Activated naive CD4-positive, alpha-beta T cell (primary cell): ENCODE measurements around the gene FAM50B.
A peak's percentile ranks its signal among the peaks of the same experiment; 100 is the strongest.
"Not testable (repeated sequence)": the region's sequence is repeated elsewhere in the genome, so short reads cannot be mapped to it uniquely, and the experiment has no call there.

Source experiments
- DNase-seq, 4 experiments: peaks; one replicate each; lab custom pipeline; 2025; lab: John Stamatoyannopoulos, UW

Gene FAM50B

GRCh38 chr6:3847521-3847920, 1.7 kb upstream of the FAM50B start:
- DNase-seq = no peak

GRCh38 chr6:3848380-3848779, 793 bp upstream of the FAM50B start:
- DNase-seq = no peak

DNA sequence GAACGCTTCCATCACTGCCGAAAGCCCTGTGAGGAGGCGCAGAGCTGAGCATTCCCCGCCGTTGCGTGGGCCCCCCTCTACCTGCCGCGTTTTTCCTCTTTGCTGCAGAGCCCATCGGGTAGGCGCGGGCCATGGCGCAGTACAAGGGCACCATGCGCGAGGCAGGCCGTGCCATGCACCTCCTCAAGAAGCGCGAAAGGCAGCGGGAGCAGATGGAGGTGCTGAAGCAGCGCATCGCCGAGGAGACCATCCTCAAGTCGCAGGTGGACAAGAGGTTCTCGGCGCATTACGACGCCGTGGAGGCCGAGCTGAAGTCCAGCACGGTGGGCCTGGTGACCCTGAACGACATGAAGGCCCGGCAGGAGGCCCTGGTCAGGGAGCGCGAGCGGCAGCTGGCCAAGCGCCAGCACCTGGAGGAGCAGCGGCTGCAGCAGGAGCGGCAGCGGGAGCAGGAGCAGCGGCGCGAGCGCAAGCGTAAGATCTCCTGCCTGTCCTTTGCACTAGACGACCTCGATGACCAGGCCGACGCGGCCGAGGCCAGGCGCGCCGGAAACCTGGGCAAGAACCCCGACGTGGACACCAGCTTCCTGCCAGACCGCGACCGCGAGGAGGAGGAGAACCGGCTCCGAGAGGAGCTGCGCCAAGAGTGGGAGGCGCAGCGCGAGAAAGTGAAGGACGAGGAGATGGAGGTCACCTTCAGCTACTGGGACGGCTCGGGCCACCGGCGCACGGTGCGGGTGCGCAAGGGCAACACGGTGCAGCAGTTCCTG, 693 bp downstream of the FAM50B start:
- peak in 1 of 4 experiments; percentile 18 for DNase-seq

DNA sequence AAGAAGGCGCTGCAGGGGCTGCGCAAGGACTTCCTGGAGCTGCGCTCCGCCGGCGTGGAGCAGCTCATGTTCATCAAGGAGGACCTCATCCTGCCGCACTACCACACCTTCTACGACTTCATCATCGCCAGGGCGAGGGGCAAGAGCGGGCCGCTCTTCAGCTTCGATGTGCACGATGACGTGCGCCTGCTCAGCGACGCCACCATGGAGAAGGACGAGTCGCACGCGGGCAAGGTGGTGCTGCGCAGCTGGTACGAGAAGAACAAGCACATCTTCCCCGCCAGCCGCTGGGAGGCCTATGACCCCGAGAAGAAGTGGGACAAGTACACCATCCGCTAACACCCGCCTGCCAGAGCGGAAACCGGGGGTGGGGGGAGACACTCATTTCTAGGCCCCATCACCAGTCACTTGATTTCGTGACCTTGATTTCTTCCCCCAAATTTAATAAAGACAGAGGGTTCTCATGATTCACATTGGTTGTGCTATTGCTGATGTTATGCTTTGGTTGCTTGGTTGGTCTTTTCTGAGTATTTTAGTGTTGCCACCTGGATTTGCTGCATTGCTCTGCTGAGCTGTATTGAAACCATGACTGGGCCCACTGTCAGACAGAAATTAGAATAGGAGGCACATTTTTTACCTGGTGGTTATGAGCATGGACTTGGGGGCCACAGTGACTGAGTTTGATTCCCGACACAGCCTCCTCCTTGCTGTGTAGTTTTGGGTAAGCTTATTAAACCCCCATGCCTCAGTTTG, 1.5 kb downstream of the FAM50B start:
- DNase-seq = no peak

GRCh38 chr6:3851839-3852238, 2.7 kb downstream of the FAM50B start:
- no peak for DNase-seq

DNA sequence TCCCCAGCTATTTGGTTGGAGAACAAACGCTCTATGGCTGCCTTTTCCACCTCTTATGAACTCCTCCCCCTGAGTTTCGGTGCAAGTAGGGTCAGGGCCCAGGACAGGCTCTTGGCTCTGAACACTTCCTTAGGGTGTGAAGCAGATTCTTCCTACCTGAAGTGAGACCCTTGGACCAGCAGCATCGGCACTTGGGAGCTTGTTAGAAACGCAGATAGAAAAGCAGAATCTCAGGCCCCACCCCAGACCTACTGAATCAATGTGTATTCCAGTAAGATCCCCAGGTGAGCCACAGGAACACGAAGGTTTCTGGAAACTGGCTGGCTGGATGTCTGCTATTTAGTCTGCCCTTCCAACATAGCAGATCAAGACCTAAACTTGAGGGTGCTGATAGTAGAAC, 3.2 kb downstream of the FAM50B start:
- DNase-seq = no peak

DNA sequence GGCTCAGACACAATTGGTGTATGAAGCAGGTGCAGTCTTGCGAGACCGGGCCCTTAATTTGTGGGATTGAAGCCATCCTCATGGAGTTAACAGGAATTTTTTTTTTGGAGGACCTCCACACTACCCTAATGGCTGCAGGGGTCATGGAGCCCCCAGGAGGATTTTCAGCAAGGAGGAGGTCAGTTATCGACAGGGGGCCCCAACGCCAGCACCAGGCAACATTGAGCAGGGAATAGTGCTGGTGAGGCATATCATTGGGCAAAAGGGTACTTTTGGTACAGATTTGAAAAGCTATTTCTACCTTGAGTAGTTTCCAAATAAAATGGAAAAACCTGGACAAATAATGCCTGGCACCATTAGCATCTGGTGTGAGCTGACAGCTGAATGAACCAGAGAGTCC, 6.7 kb downstream of the FAM50B start:
- DNase-seq = no peak

- no peak for DNase-seq
Measured at GRCh38 chr6:3856576-3856975, 7.4 kb downstream of the FAM50B start.

DNA sequence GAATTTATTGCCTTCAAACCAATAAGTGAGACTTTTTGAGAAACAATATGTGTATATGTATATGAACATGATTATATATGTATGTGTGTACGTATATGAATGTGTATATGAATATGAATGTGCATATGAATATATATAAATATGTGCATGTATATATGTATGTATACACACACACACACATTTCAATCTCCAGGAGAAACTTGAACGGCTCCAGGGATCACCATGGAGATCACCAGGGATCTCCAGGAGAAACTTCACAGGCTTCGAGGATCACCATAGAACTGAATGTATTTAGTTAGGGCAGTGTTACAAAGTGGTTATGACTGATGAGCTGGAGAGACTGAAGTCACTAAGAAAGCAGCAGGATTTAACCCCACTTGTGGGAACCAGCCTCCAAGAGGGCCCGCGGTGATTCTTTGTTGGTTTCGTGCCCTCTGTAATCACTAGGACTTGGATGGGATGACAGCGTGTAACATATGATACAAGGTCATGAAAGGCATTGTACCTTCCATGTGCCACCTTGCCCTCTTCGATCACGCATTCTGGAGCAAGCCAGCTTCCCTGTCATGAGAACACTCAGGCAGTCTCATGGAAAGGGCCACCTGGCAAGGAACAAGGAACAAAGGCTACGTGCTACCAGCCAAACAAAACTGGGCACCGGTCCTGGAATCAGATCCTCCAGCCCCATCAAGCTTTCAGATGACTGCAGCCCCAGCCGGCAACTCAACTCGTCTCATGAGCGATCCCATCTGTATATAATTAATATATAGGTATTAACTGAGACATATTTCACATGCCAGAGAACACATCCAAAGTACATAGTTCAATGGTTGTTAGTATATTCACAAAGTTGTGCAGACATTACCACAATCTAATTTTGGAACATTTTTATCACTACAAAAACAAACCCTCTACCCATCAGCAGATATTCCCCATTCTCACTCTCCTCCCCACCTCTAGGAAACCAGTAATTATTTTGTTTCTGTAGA, 8.6 kb downstream of the FAM50B start:
- DNase-seq = no peak

- DNase-seq = no peak
Measured at GRCh38 chr6:3859878-3860552, 10.8 kb downstream of the FAM50B start.

DNA sequence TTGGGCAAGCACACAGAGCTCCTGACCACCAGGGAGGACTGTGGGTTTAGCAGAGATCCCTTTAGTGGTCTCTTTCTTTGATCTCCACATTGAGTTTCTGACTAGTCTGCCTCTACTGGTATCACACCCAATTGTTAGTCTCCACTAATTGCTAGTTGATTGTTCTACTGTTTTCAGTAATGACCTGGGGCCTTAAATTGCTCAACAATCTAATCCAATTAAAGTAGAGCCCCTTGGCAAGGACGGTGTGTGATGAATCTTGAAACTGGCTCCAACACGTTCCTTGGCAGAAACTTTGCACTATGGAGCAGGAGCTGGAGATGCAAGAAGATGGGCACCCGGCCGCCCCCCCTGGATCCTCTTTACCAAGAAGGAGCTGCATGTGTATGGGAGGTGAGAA, 12.3 kb downstream of the FAM50B start:
- DNase-seq = no peak

DNA sequence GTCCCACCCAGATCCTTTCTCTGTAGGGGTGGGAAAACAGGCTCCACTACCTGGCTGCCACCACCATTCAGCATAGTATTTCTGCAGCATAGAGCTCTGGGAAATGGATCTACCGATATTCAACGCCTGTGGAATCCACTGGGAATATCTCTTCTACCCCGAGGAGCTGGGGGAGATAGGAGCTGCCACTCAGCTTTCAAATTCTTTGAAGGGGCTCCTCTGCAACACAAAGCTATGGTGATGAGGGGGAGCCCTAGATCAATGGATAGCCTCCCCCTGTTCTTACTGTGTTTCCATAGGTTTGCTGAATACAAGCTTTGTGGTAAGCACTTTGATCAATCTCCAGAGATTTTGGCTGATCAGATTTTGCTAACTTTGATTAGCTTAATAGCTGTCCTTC, 12.9 kb downstream of the FAM50B start:
- no peak for DNase-seq

DNA sequence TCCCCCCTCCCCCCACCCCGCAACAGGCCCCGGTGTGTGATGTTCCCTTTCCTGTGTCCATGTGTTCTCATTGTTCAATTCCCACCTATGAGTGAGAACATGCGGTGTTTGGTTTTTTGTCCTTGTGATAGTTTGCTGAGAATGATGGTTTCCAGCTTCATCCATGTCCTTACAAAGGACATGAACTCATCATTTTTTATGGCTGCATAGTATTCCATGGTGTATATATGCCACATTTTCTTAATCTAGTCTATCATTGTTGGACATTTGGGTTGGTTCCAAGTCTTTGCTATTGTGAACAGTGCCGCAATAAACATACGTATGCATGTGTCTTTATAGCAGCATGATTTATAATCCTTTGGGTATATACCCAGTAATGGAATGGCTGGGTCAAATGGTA, 14.1 kb downstream of the FAM50B start:
- DNase-seq = not testable (repeated sequence)

DNA sequence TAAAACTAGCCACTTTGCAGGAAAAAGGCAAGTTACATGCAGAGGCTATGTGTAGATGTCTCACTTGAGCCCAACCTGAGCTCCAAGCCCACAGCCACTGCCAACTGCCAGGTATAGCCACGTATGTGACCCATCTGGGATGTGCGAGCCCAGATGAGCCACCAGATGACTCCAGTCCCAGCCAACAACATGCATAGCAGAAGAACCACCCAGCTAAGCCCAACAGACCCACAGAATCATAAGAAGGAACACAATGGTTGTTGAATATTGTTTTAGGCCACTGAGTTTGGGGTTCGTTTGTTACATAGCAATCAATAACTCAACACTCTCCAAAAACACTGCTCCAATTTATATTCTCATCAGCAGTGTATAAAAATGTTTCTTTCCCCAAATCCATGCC, 16.3 kb downstream of the FAM50B start:
- DNase-seq = no peak

DNA sequence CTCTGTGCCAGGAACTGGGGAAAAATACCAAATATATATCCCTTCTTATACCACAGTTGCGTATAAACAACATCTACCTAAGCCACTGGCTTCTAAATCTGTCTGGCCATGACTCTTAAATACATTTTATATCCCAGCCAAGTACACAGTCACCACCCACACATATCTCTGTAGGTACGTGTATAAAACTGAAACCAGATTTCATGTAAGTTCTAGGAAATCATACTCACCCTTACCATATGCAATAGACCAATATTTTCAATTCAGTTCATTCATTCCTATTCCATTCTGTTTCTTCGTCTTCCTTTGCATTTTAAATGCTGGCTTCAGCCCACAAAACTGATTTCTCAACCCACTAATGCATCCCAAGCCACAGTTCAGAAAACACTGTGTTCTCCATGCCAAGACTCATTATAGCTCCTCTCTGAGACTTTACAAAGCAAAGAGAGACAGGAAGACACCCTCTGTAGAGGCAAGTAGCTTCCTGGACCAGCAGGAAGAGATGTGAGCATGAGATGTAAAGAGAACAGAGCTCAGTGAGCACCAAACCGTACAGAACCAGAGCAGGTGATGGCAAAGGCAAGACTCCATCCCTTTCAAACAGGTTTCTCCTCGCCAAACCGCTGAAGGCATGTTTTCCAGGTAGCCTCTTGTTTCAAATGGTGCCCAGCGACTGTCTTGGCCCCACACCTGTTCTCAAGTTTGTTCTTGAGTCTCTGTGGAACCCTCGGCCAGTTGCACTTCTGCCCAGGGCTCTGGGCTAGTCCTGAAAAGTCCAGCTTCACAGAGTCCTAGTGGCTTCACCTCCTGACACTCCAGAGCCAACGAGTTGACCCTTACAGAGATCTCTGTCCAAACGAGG, 18.7 kb downstream of the FAM50B start:
- no peak for DNase-seq

GRCh38 chr6:3868544-3868943, 19.4 kb downstream of the FAM50B start:
- DNase-seq = no peak

GRCh38 chr6:3869284-3869631, 20.1 kb downstream of the FAM50B start:
- DNase-seq = no peak

DNA sequence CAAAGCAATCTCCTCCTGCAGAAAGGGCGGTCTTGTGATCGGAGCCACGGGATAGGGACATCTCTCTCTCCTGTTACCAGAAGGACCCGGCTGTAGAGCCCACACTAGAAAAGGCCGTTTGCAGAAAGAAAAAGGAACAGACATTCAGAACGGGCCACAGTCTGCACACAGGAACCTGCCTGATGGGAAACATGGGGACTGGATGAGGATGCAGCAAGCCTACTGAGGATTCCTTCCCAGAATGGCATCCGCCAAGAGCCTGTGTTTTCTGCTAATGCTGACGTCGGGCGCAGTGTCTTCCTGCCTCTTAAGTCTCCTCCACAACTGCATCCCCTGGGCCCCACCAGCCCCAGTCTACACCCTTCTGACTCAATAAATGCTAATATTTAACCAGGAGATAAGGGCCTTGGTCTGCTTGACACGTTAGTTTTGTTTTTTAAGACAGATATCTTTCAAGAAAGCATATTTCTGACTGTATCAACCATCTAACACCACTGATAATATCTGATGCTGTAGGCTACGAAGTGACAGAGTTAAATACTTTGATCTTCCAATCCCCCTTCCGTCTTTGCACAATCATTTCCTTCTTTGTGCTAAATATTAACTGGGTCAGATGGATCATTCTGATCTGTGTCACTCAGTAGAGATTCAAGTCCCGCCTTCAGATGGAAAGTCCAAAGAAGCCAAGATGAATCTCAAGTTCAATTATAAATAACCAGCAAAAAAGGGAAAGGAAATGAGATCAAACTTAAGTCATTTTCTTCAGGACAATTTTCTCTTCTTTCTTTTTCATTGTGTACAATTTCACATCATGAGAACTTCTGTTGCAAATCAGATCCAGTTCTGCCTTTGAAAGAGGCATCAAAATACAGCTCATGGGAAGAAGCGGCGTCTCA, 20.7 kb downstream of the FAM50B start:
- no peak for DNase-seq

- no peak for DNase-seq
Measured at GRCh38 chr6:3870528-3870925, 21.4 kb downstream of the FAM50B start.

DNA sequence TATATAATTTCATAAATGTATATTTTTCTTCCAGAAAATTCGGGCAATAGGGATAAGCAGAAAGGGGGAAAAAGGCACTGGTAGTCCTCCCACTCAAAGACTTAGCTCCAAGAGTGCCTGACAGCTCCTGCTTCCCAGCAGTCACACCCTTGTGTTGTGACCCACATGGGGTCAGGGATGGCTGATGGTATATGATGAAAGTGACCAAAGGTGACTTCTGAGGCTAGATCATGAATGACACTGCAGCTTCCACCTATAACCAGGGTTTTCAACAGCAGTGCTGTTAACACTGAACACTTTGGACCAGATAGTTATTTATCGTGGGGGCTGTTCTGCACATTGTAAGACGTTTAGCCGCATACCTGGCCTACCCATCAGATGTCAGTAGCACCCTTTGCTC, 22.3 kb downstream of the FAM50B start:
- DNase-seq = no peak
